Aorta (tissue), 5 donors: ENCODE measurements around the gene IGSF3. TPM values are rescaled to one million over a fixed set of nuclear protein-coding genes. Genes with fewer than 3 reads are reported as not detected.
"Not testable (repeated sequence)": the region's sequence is repeated elsewhere in the genome, so short reads cannot be mapped to it uniquely, and the experiment has no call there.

Source experiments
- ATAC-seq: fragments of 200-7000 bp; cut with Tn5 transposase; one replicate; pipeline ENCODE4 v1.9.1; 2022; ENCODE audit warnings: moderate library complexity; ENCODE audit not compliant: low FRiP score
- DNase-seq, 2 donors: peaks; one replicate each; pipeline ENCODE4 v3.0.0-alpha.2; 2020
- H3K27ac ChIP-seq, 2 donors: one replicate each; pipeline ENCODE4 v1.5.1; 2013; ENCODE audit warnings: low read length in 2 of 2, mild to moderate bottlenecking in 2 of 2, moderate library complexity in 2 of 2, control low read depth in 1 of 2, inconsistent platforms in 1 of 2, low read depth in 1 of 2
- H3K27me3 ChIP-seq, 2 donors: one replicate each; pipeline ENCODE4 v1.6.1; 2013; ENCODE audit warnings: control low read depth in 1 of 2, low read length in 1 of 2, mild to moderate bottlenecking in 1 of 2, moderate library complexity in 1 of 2; ENCODE audit not compliant: insufficient read depth in 2 of 2, control insufficient read depth in 1 of 2
- H3K36me3 ChIP-seq, 2 donors: one replicate each; pipeline ENCODE4 v1.6.1; 2013; ENCODE audit warnings: control low read depth in 1 of 2, low read length in 1 of 2, mild to moderate bottlenecking in 1 of 2; ENCODE audit not compliant: insufficient read depth in 2 of 2, control insufficient read depth in 1 of 2
- H3K4me1 ChIP-seq, 2 donors: one replicate each; pipeline ENCODE4 v1.6.1; 2013; ENCODE audit warnings: low read length in 2 of 2, control low read depth in 1 of 2, mild to moderate bottlenecking in 1 of 2, moderate library complexity in 1 of 2; ENCODE audit not compliant: insufficient read depth in 2 of 2, control insufficient read depth in 1 of 2
- H3K4me3 ChIP-seq, 2 donors: one replicate each; pipeline ENCODE4 v1.5.1; 2013; ENCODE audit warnings: low read length in 2 of 2, control low read depth in 1 of 2, mild to moderate bottlenecking in 1 of 2
- H3K9me3 ChIP-seq: one replicate; pipeline ENCODE4 v1.6.1; 2013; ENCODE audit warnings: mild to moderate bottlenecking, low read length; ENCODE audit not compliant: control insufficient read depth
- WGBS, 2 donors: extraction: QIAGEN DNeasy Blood & Tissue Kit; methylation state at CpG; one replicate each; pipeline ENCODE4 v1.1.7; 2013; 5-methylcytosine and 5-hydroxymethylcytosine counted together
- intact Hi-C, 2 donors: fragments of 100-400 bp; cut with DNase I; formaldehyde crosslinking; loops; one replicate each; pipeline versions ENCODE4 v1.14.2 to v1.15.0; 2022
- polyA plus RNA-seq, 2 donors: library from polyadenylated mRNA; stranded (reverse); fragments of 200-250 nt; gene quantifications; one replicate each; pipeline ENCODE4 v1.2.3, GENCODE V29; 2013
- total RNA-seq, 2 donors: library from RNA; stranded (reverse); fragmentation: NEBNext Ultra II Directional; extraction: Animal tissue kit (Norgen Biotek cat#: 25700); gene quantifications; one replicate each; pipeline ENCODE4 v1.2.1, GENCODE V29; 2021
- donor health status: healthy with polysubstance abuse.
- donor health status: Bipolar disorder and iron deficiency.
- donor health status: DM: no; HTN: no; CAD: no.
- donor health status: DM: no; HTN: no; CAD: no.
- donor health status: DM: yes; HTN: yes; CAD: no.

IGSF3 gene
- total and polyA plus RNA-seq, 4 donors, result 0.18 to 5.9 (median 0.93) TPM

- H3K4me1 ChIP-seq, ATAC-seq, H3K4me3 ChIP-seq, H3K27me3 ChIP-seq, H3K27ac ChIP-seq, DNase-seq, intact Hi-C loops, H3K9me3 ChIP-seq, H3K36me3 ChIP-seq: not testable (repeated sequence)
- 78 to 85% methylated on average over 5 of the region's 5 CpGs for WGBS, 2 donors
These were observed 8.9 kb downstream of the IGSF3 start for GRCh38 chr1:116658645-116659044.

- H3K27ac ChIP-seq, ATAC-seq, H3K9me3 ChIP-seq, H3K4me1 ChIP-seq, H3K4me3 ChIP-seq, H3K27me3 ChIP-seq, H3K36me3 ChIP-seq, DNase-seq, intact Hi-C loops: not testable (repeated sequence)
- 95 to 96% methylated on average over 6 of the region's 6 CpGs for WGBS, 2 donors
These were observed 9.7 kb downstream of the IGSF3 start for GRCh38 chr1:116657836-116658235.

GRCh38 chr1:116654351-116654750, 13.2 kb downstream of the IGSF3 start:
- no peaks in the 10 kb centered on the region for H3K9me3 ChIP-seq
- 77 to 91% methylated on average over 4 of the region's 4 CpGs for WGBS, 2 donors
- no peak for ATAC-seq

GRCh38 chr1:116652598-116652997, 14.9 kb downstream of the IGSF3 start:
- H3K4me3 ChIP-seq, DNase-seq, intact Hi-C loops, H3K9me3 ChIP-seq, H3K36me3 ChIP-seq, ATAC-seq, H3K27ac ChIP-seq, H3K4me1 ChIP-seq, H3K27me3 ChIP-seq: not testable (repeated sequence)
- 95 to 100% methylated on average over 2 of the region's 2 CpGs for WGBS, 2 donors

More at GRCh38 chr1:116654351-116654750, 13.2 kb downstream of the IGSF3 start:
- Histone ChIP-seq H3K4me3 (no peak overlapping the region), H3K4me1 (no peaks in the 10 kb centered on the region), H3K36me3 (no peaks in the 10 kb centered on the region), H3K27me3 (no peaks in the 10 kb centered on the region), H3K27ac (no peak overlapping the region)
- DNase-seq, result no peak
- intact Hi-C loops, result no loop called here

- not testable (repeated sequence) for ATAC-seq, DNase-seq
These were observed 16.8 kb downstream of the IGSF3 start for GRCh38 chr1:116650781-116651180.

GRCh38 chr1:116649041-116649440, 18.5 kb downstream of the IGSF3 start:
- H3K4me3 ChIP-seq, intact Hi-C loops, H3K27ac ChIP-seq, H3K9me3 ChIP-seq, H3K36me3 ChIP-seq, H3K4me1 ChIP-seq, ATAC-seq, DNase-seq, H3K27me3 ChIP-seq: not testable (repeated sequence)
- WGBS, 2 donors, result 53% methylated on average over 5 of the region's 5 CpGs

More at GRCh38 chr1:116650781-116651180, 16.8 kb downstream of the IGSF3 start:
- H3K36me3 ChIP-seq, H3K27ac ChIP-seq, H3K27me3 ChIP-seq, H3K9me3 ChIP-seq, H3K4me1 ChIP-seq, intact Hi-C loops, H3K4me3 ChIP-seq: not testable (repeated sequence)
- WGBS, 2 donors, result 55 to 73% methylated on average over 3 of the region's 3 CpGs

GRCh38 chr1:116648325-116648724, 19.2 kb downstream of the IGSF3 start:
- intact Hi-C loops, H3K4me3 ChIP-seq, H3K9me3 ChIP-seq, H3K27me3 ChIP-seq, DNase-seq, ATAC-seq, H3K27ac ChIP-seq, H3K36me3 ChIP-seq, H3K4me1 ChIP-seq: not testable (repeated sequence)
- WGBS, 2 donors, result 91 to 92% methylated on average over 7 of the region's 7 CpGs

GRCh38 chr1:116647186-116647585, 20.3 kb downstream of the IGSF3 start:
- intact Hi-C loops, H3K36me3 ChIP-seq, H3K4me3 ChIP-seq, H3K9me3 ChIP-seq, H3K27me3 ChIP-seq, ATAC-seq, H3K27ac ChIP-seq, DNase-seq, H3K4me1 ChIP-seq: not testable (repeated sequence)
- WGBS, 2 donors, result 89 to 91% methylated on average over 7 to 8 of the region's 8 CpGs

- ATAC-seq, H3K9me3 ChIP-seq, H3K4me1 ChIP-seq, intact Hi-C loops, H3K27ac ChIP-seq, H3K27me3 ChIP-seq, H3K4me3 ChIP-seq, DNase-seq, H3K36me3 ChIP-seq: not testable (repeated sequence)
- WGBS, 2 donors, result 7 to 12% methylated on average over 9 of the region's 9 CpGs
These were observed 20.8 kb downstream of the IGSF3 start for GRCh38 chr1:116646673-116647170.
